PC-9 (cell line): ENCODE data around the gene ALDH4A1. TPM values are rescaled to one million over a fixed set of nuclear protein-coding genes. Genes with fewer than 3 reads are reported as not detected.

Experiments
- BruUV-seq: library from RNA; stranded (reverse); fragments of 400-500 nt; replicated peaks from 2 replicates; lab custom pipeline; 2021; lab: Mats Ljungman, UMichigan
- CTCF ChIA-PET: fragments of 300-600 bp; sonication (Branson Sonifier 250); formaldehyde crosslinking; loops from one replicate; lab custom pipeline; 2022; ENCODE audit warnings: antibody characterized with exemption; lab: Charles Lee
- POLR2A ChIA-PET: fragments of 300-600 bp; sonication (Branson Sonifier 250); formaldehyde crosslinking; loops from one replicate; lab custom pipeline; 2022; ENCODE audit warnings: antibody characterized with exemption; ENCODE audit not compliant: unreplicated experiment; lab: Charles Lee
- DNase-seq, 2 experiments: peaks; one replicate each; pipeline versions ENCODE4 v3.0.0 to v3.0.0-alpha.2; 2015 to 2022; ENCODE audit warnings: mixed read lengths in 1 of 2
- H2AFZ ChIP-seq: fragments of 200-600 bp; sonication (generic); 2 replicates; pipeline ENCODE4 v1.8.1; 2017; ENCODE audit warnings: antibody characterized with exemption
- H3F3A ChIP-seq: fragments of 200-600 bp; sonication (generic); 2 replicates; pipeline ENCODE4 v1.8.1; 2017; ENCODE audit warnings: antibody characterized with exemption, mild to moderate bottlenecking, low read depth; ENCODE audit not compliant: insufficient read depth
- H3K27ac ChIP-seq: fragments of 200-600 bp; sonication (generic); 2 replicates; pipeline ENCODE4 v1.6.1; 2016; ENCODE audit warnings: mixed run types
- H3K27me3 ChIP-seq: fragments of 200-600 bp; sonication (generic); 2 replicates; pipeline ENCODE4 v1.6.1; 2016; ENCODE audit warnings: low read depth, mixed run types; ENCODE audit not compliant: insufficient read depth
- H3K36me3 ChIP-seq: fragments of 200-600 bp; sonication (generic); 2 replicates; pipeline ENCODE4 v1.6.1; 2016; ENCODE audit warnings: low read depth, mixed run types
- H3K4me1 ChIP-seq: fragments of 200-600 bp; sonication (generic); replicated peaks from 2 replicates; pipeline ENCODE4 v1.6.1; 2016; ENCODE audit warnings: mixed run types; ENCODE audit not compliant: insufficient read depth
- H3K4me2 ChIP-seq: fragments of 200-600 bp; sonication (generic); 2 replicates; pipeline ENCODE4 v1.6.1; 2017; ENCODE audit warnings: mixed run types
- H3K4me3 ChIP-seq: fragments of 200-600 bp; sonication (generic); 2 replicates; pipeline ENCODE4 v1.6.1; 2016; ENCODE audit warnings: mixed run types
- H3K79me2 ChIP-seq: fragments of 200-600 bp; sonication (generic); 2 replicates; pipeline ENCODE4 v1.6.1; 2017; ENCODE audit warnings: low read depth, mixed run types
- H3K9me2 ChIP-seq: fragments of 200-600 bp; sonication (generic); 2 replicates; pipeline ENCODE4 v1.8.1; 2017; ENCODE audit warnings: mild to moderate bottlenecking; ENCODE audit not compliant: insufficient read depth
- H3K9me3 ChIP-seq: fragments of 200-600 bp; sonication (generic); 2 replicates; pipeline ENCODE4 v1.8.1; 2016; ENCODE audit warnings: low read depth; ENCODE audit not compliant: insufficient read depth
- H4K20me1 ChIP-seq: fragments of 200-600 bp; sonication (generic); 2 replicates; pipeline ENCODE4 v1.8.1; 2017; ENCODE audit not compliant: insufficient read depth
- EZH2 ChIP-seq: fragments of 200-600 bp; sonication (generic); IDR thresholded peaks from 2 replicates; pipeline ENCODE4 v1.8.0; 2017; ENCODE audit warnings: antibody characterized with exemption, low read depth
- intact Hi-C: fragments of 100-400 bp; cut with micrococcal nuclease; formaldehyde crosslinking; loops from one replicate; pipeline ENCODE4 v1.10.0; 2022; ENCODE audit not compliant: unreplicated experiment
- total RNA-seq: library from RNA; stranded (reverse); gene quantifications from 2 replicates; pipeline ENCODE4 v1.2.3, GENCODE V29; 2021
- TF ChIP-seq, protein P1 (sequence below): fragments of 200-600 bp; sonication (generic); conservative IDR thresholded peaks from 2 replicates; pipeline ENCODE4 v1.6.1; 2017; ENCODE audit warnings: mixed run types, antibody characterized with exemption, mild to moderate bottlenecking, moderate library complexity

ALDH4A1 gene
- total RNA-seq, 1 experiment from 2014 or later, result 15.0 TPM

DNA sequence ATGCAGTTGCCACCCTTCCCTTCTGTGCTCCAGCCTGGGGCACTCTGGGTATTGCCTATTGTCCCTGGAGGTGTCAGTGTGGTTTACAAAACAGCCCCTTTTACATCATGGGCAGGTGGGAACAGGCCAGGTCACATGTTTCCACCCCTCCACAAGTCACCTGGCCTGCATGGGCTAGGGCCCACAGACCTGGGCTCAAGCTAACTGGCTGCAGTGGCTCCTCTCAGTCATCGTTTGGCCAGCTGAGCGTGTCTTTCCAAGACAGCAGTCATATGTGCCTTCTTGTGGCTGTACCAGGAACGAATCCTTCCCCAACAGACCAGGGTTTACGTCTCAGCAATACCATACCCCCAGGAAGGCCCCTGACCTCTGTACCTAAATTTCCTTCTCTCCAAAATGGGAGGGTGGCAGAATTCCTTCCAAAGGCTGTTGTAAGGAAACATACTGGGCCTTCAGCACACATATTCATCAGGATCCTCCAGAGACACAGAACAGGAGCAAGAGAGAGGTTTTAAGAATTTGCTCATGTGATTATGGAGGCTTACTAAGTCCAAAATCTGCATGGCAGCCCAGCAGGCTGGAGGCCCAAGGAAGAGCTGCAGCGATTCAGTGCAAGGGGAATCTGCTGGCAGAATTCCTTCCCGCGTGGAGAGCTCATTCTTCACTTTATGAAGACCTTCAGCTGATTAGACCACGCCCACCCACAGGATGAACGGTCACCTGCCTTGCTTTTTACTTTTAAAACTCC is 32.3 kb downstream of the ALDH4A1 start:
- no peak for TF ChIP-seq EZH2
- TF ChIP-seq, protein P1, sequence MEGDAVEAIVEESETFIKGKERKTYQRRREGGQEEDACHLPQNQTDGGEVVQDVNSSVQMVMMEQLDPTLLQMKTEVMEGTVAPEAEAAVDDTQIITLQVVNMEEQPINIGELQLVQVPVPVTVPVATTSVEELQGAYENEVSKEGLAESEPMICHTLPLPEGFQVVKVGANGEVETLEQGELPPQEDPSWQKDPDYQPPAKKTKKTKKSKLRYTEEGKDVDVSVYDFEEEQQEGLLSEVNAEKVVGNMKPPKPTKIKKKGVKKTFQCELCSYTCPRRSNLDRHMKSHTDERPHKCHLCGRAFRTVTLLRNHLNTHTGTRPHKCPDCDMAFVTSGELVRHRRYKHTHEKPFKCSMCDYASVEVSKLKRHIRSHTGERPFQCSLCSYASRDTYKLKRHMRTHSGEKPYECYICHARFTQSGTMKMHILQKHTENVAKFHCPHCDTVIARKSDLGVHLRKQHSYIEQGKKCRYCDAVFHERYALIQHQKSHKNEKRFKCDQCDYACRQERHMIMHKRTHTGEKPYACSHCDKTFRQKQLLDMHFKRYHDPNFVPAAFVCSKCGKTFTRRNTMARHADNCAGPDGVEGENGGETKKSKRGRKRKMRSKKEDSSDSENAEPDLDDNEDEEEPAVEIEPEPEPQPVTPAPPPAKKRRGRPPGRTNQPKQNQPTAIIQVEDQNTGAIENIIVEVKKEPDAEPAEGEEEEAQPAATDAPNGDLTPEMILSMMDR, result no peak

DNA sequence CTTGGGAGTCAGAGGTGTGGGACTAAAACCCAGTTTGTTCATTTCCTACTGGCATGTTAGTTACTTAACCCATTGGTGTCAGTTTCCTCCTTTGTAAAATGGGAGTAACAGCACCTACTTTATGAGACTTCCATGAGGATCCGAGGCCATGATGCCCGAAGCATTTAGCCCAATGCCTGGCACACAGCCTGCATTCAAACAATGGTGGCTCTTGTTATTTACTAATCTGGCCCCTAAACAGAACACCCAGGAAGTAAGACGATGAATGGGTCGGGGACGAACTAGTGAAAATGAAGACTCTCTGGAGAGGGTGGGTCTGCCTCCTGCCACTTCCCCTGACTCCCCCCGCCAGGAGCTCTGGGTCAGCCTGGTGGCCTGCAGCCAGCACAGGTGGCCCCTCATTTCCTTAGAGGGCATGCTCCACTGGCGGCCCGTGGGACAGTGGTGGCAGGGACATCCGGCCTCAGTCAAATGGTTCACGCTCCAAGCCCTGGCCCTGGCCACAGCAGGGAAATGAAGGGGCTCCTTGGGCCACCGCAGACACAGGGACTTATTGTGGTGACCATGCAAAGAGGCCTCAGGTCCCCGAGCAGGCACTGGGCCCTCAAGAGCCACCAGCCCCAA is 33.4 kb downstream of the ALDH4A1 start:
- intact Hi-C loops, result no loop called here
- Histone ChIP-seq H4K20me1 (no peaks in the 10 kb centered on the region), H2AFZ (no peak overlapping the region), H3F3A (no peaks in the 10 kb centered on the region), H3K4me3 (no peak overlapping the region), H3K27ac (no peak overlapping the region), H3K79me2 (no peaks in the 10 kb centered on the region), H3K9me3 (no peaks in the 10 kb centered on the region), H3K9me2 (no peaks in the 10 kb centered on the region), H3K4me1 (no peaks in the 10 kb centered on the region), H3K4me2 (no peak overlapping the region), H3K27me3 (peaks cover 26% of the 10 kb centered on the region), H3K36me3 (no peaks in the 10 kb centered on the region)
- POLR2A ChIA-PET, result no interaction called here
- no TSS peak for BruUV-seq
- CTCF ChIA-PET, result no interaction called here
- no peak for TF ChIP-seq EZH2
- TF ChIP-seq, protein P1, result no peak
- no peak for DNase-seq

More for the DNA sequence above, 32.3 kb downstream of the ALDH4A1 start:
- ChIA-PET CTCF (no interaction called here), POLR2A (no interaction called here)
- no peak for DNase-seq
- intact Hi-C loops, result no loop called here
- peaks cover 17% of the 10 kb centered on the region; the same call in 1 of the 2 replicates for H3K27me3 ChIP-seq
- no peak overlapping the region for H3K4me3 ChIP-seq
- H3K36me3 ChIP-seq, result no peaks in the 10 kb centered on the region
- no peaks in the 10 kb centered on the region for H3K9me2 ChIP-seq
- no peaks in the 10 kb centered on the region for H3K4me1 ChIP-seq
- BruUV-seq, result no TSS peak
- H4K20me1 ChIP-seq, result no peaks in the 10 kb centered on the region
- no peak overlapping the region for H3K4me2 ChIP-seq
- no peaks in the 10 kb centered on the region for H3K79me2 ChIP-seq
- H2AFZ ChIP-seq, result no peak overlapping the region
- no peak overlapping the region for H3K27ac ChIP-seq
- H3F3A ChIP-seq, result no peaks in the 10 kb centered on the region
- no peaks in the 10 kb centered on the region for H3K9me3 ChIP-seq

DNA sequence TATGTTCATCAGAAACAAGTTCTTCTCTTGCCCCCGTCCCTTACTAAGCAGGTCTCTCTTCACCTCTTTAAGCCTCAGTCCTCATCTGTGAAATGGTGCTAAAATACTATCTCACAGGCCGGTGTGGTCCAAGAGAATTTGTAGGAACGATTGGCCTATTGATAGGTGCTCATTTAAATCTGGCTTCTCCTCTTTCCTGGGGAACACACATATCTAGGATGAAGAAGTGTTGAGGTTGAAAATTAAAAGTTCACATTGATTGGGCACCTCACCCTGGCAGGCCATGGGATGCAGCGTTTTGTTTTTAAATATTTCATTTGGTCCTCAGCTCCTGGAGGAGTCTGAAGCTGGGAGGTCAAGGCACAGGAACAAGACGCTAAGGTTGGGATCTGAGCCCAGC is 34.0 kb downstream of the ALDH4A1 start:
- BruUV-seq, result no TSS peak

More for the DNA sequence above, 34.0 kb downstream of the ALDH4A1 start:
- TF ChIP-seq EZH2, result no peak
- TF ChIP-seq, protein P1, result no peak
- Histone ChIP-seq H3F3A (no peaks in the 10 kb centered on the region), H3K4me2 (no peak overlapping the region), H3K4me3 (no peak overlapping the region), H3K9me2 (no peaks in the 10 kb centered on the region), H3K27me3 (peaks cover 26% of the 10 kb centered on the region), H4K20me1 (no peaks in the 10 kb centered on the region), H2AFZ (no peak overlapping the region), H3K4me1 (no peaks in the 10 kb centered on the region), H3K36me3 (no peaks in the 10 kb centered on the region), H3K27ac (no peak overlapping the region), H3K9me3 (no peaks in the 10 kb centered on the region), H3K79me2 (no peaks in the 10 kb centered on the region)
- CTCF ChIA-PET, result no interaction called here
- DNase-seq, result no peak
- intact Hi-C loops, result no loop called here
- POLR2A ChIA-PET, result no interaction called here
